GM18909 (cell line): ENCODE measurements around the gene MYADML2.

ENCODE experiments used
- ATAC-seq: cut with Tn5 transposase; IDR thresholded peaks from one replicate; pipeline ENCODE4 v1.9.1; 2021; ENCODE audit warnings: mild to moderate bottlenecking; ENCODE audit not compliant: unreplicated experiment, poor library complexity

The MYADML2 gene

GRCh38 chr17:81940538-81941483 lies 6.2 kb downstream of the MYADML2 start:
- ATAC-seq = no peak

GRCh38 chr17:81939881-81940385 lies 7.1 kb downstream of the MYADML2 start:
- ATAC-seq = no peak

GRCh38 chr17:81939218-81939617 lies 7.8 kb downstream of the MYADML2 start:
- ATAC-seq = no peak

- no peak for ATAC-seq
Observed at GRCh38 chr17:81935709-81936084, 11.3 kb downstream of the MYADML2 start.

- no peak for ATAC-seq
Observed at GRCh38 chr17:81934850-81935708, 12.0 kb downstream of the MYADML2 start.

- ATAC-seq = no peak
Observed at GRCh38 chr17:81934098-81934757, 12.8 kb downstream of the MYADML2 start.

- ATAC-seq = no peak
Observed at GRCh38 chr17:81933178-81933699, 13.8 kb downstream of the MYADML2 start.

GRCh38 chr17:81932333-81932983 lies 14.6 kb downstream of the MYADML2 start:
- no peak for ATAC-seq

GRCh38 chr17:81931557-81932332 lies 15.3 kb downstream of the MYADML2 start:
- ATAC-seq = no peak

- ATAC-seq = no peak
Observed at GRCh38 chr17:81931189-81931556, 15.9 kb downstream of the MYADML2 start.

- ATAC-seq = no peak
Observed at GRCh38 chr17:81930142-81931125, 16.6 kb downstream of the MYADML2 start.

GRCh38 chr17:81929253-81930141 lies 17.5 kb downstream of the MYADML2 start:
- ATAC-seq = no peak

- ATAC-seq = no peak
Observed at GRCh38 chr17:81928544-81929252, 18.3 kb downstream of the MYADML2 start.

GRCh38 chr17:81927653-81928543 lies 19.1 kb downstream of the MYADML2 start, which contains the start of gene MAFG:
MAFG (minus strand) TSS chr17:81927735; CDS start chr17:81923185, 4,550 bp downstream.
- peak; percentile 62 for ATAC-seq

- ATAC-seq = peak; percentile 22
Observed at GRCh38 chr17:81927152-81927652, 19.8 kb downstream of the MYADML2 start.
